WERI-Rb-1 (cell line): ENCODE results near the gene INPP5B.

ENCODE experiments used
- DNase-seq: peaks from one replicate; pipeline ENCODE4 v3.0.0-alpha.2; 2020
- H3K27ac ChIP-seq: fragments of 250-450 bp; sonication (Bioruptor Pico); 2 replicates; pipeline ENCODE4 v1.5.1; 2020; ENCODE audit warnings: mild to moderate bottlenecking, moderate library complexity
- H3K27me3 ChIP-seq: fragments of 250-450 bp; sonication (Bioruptor Pico); 2 replicates; pipeline ENCODE4 v1.5.1; 2021; ENCODE audit warnings: mild to moderate bottlenecking, low read depth, moderate library complexity; ENCODE audit not compliant: insufficient read depth, severe bottlenecking
- H3K36me3 ChIP-seq: fragments of 250-450 bp; sonication (Bioruptor Pico); 2 replicates; pipeline ENCODE4 v1.5.1; 2020; ENCODE audit warnings: mild to moderate bottlenecking, moderate library complexity
- H3K4me3 ChIP-seq: 2 replicates; pipeline ENCODE4 v1.5.1; 2011; ENCODE audit warnings: low read depth, mild to moderate bottlenecking, control low read depth, low read length
- H3K9me3 ChIP-seq: fragments of 250-450 bp; sonication (Bioruptor Pico); 2 replicates; pipeline ENCODE4 v1.5.1; 2021; ENCODE audit warnings: mild to moderate bottlenecking, moderate library complexity; ENCODE audit not compliant: severe bottlenecking
- TF ChIP-seq, protein P1 (sequence below): IDR thresholded peaks from 2 replicates; pipeline ENCODE4 v1.5.1; 2011; ENCODE audit warnings: low read depth, mild to moderate bottlenecking, control low read depth, inconsistent platforms, low read length

Gene INPP5B

GRCh38 chr1:37846647-37847339, 100.1 kb downstream of the INPP5B start:
- H3K27ac ChIP-seq, result no peak overlapping the region
- DNase-seq, result no peak
- TF ChIP-seq, protein P1, sequence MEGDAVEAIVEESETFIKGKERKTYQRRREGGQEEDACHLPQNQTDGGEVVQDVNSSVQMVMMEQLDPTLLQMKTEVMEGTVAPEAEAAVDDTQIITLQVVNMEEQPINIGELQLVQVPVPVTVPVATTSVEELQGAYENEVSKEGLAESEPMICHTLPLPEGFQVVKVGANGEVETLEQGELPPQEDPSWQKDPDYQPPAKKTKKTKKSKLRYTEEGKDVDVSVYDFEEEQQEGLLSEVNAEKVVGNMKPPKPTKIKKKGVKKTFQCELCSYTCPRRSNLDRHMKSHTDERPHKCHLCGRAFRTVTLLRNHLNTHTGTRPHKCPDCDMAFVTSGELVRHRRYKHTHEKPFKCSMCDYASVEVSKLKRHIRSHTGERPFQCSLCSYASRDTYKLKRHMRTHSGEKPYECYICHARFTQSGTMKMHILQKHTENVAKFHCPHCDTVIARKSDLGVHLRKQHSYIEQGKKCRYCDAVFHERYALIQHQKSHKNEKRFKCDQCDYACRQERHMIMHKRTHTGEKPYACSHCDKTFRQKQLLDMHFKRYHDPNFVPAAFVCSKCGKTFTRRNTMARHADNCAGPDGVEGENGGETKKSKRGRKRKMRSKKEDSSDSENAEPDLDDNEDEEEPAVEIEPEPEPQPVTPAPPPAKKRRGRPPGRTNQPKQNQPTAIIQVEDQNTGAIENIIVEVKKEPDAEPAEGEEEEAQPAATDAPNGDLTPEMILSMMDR, result no peak
- H3K36me3 ChIP-seq, result peaks cover 6% of the 10 kb centered on the region; the same call in 1 of the 2 replicates
- no peaks in the 10 kb centered on the region for H3K27me3 ChIP-seq
- H3K4me3 ChIP-seq, result no peak overlapping the region
- no peaks in the 10 kb centered on the region for H3K9me3 ChIP-seq

GRCh38 chr1:37845786-37846185, 101.1 kb downstream of the INPP5B start:
- H3K27ac ChIP-seq, result no peak overlapping the region
- H3K27me3 ChIP-seq, result no peaks in the 10 kb centered on the region
- DNase-seq, result no peak
- TF ChIP-seq, protein P1, result no peak
- peaks cover 6% of the 10 kb centered on the region; the same call in 1 of the 2 replicates for H3K36me3 ChIP-seq
- no peaks in the 10 kb centered on the region for H3K9me3 ChIP-seq
- H3K4me3 ChIP-seq, result no peak overlapping the region

DNA sequence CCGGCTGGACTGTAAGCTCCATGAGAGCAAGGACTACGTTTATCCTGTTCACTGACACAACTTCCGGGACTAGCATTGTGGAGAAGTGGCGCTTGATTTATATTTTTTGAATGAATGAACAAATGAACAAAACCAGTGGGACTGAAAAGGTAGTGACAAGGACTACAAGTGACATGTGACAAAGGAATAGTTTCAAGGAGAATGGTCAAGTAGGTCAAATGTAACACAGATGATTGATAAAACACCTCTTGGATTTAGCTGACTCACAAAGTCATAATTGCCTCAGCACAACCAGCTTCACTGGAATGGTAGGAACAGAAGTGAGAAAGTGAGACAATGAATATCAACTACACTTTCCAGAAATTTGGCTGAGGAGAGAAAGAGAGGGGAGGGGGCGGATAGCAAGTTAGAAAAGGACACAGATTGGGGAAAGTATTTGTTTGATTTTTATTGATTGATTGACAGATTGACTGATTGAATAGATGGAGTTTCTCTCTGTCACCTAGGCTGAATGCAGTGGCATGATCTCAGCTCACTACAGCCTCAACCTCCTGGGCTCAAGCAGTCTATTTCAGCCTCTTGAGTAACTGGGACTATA, 101.7 kb downstream of the INPP5B start:
- Histone ChIP-seq H3K36me3 (peaks cover 6% of the 10 kb centered on the region), H3K4me3 (no peak overlapping the region), H3K27ac (no peak overlapping the region), H3K9me3 (no peaks in the 10 kb centered on the region), H3K27me3 (no peaks in the 10 kb centered on the region)
- DNase-seq, result no peak
- TF ChIP-seq, protein P1, result no peak

- peaks cover 11% of the 10 kb centered on the region for H3K36me3 ChIP-seq
- no peak overlapping the region for H3K27ac ChIP-seq
- DNase-seq, result no peak
- H3K27me3 ChIP-seq, result no peaks in the 10 kb centered on the region
- TF ChIP-seq, protein P1, result no peak
- H3K9me3 ChIP-seq, result no peaks in the 10 kb centered on the region
- H3K4me3 ChIP-seq, result no peak overlapping the region
These were observed 102.3 kb downstream of the INPP5B start for GRCh38 chr1:37844536-37844935.

GRCh38 chr1:37841652-37842051, 105.2 kb downstream of the INPP5B start:
- Histone ChIP-seq H3K36me3 (peaks cover 32% of the 10 kb centered on the region), H3K4me3 (no peak overlapping the region), H3K9me3 (no peaks in the 10 kb centered on the region), H3K27me3 (no peaks in the 10 kb centered on the region), H3K27ac (no peak overlapping the region)
- no peak for DNase-seq
- TF ChIP-seq, protein P1, result no peak
